ENCODE data around the gene KRTAP5-8. TPM values are rescaled to one million over a fixed set of nuclear protein-coding genes. Genes with fewer than 3 reads are reported as not detected.

KRTAP5-8 gene
- total RNA-seq, 1 experiment from 2014 or later: not detected

DNA sequence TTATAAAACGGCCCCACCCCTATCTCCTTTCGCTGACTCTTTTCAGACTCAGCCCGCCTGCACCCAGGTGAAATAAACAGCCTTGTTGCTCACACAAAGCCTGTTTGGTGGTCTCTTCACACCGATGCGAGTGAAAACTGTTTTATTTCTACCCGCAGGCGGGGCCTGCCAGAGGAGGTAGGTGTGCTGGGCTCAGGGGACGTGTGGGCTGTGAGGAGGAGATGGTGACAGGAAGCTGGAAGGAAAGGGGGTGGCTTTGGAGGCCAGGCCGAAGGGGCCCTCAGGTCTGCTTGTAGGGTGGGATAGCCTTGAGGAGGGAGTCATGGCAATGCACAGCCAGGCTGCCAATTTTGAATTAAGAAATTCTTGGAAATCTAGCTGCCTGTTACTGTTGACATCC is 32.0 kb upstream of the KRTAP5-8 start:
- POLR2A ChIA-PET: no interaction called here
- peaks cover 1% of the 10 kb centered on the region; the same call in 1 of the 2 replicates for H3K36me3 ChIP-seq (ENCODE audit: control insufficient read depth, insufficient read depth, low read length)

DNA sequence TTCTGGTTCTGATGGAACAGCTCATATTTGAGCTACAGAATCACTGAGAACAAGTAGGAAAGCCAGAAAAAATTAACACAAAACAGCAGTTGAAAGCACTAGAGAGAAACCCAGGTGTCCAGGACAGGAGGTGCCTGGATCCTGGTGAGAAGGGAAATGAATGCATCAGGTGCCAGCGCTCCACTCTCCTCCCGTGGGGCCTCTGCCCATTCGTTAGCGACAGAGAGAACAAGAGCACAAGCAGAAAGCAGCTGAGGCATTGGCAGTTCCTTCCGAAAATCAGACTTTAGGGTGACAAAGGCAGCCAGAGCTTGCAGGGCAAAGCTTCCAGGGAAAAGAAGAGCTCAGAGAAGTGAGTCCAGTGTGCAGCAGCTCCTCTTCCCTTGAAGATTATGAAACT is 30.7 kb upstream of the KRTAP5-8 start:
- Histone ChIP-seq H3K36me3 (ENCODE audit: control insufficient read depth, insufficient read depth, low read length) (peaks cover 1% of the 10 kb centered on the region; the same call in 1 of the 2 replicates), H3K4me1 (no peaks in the 10 kb centered on the region), H3K27me3 (replicated peaks; ENCODE audit: control insufficient read depth, insufficient read depth, low read length) (no peaks in the 10 kb centered on the region), H3K9me3 (no peaks in the 10 kb centered on the region), H3K4me3 (ENCODE audit: low read depth, low read length) (no peak overlapping the region)
- H3K4me3 Mint-ChIP-seq (ENCODE audit: unreplicated experiment): no peak overlapping the region
- H3K4me1 Mint-ChIP-seq (ENCODE audit: low read depth, unreplicated experiment): no peaks in the 10 kb centered on the region
- H3K36me3 Mint-ChIP-seq (ENCODE audit: insufficient read depth, unreplicated experiment): no peaks in the 10 kb centered on the region
- peaks cover 16% of the 10 kb centered on the region for H3K9me3 Mint-ChIP-seq (ENCODE audit: unreplicated experiment)
- no peak overlapping the region for H3K27ac Mint-ChIP-seq (ENCODE audit: unreplicated experiment)
- TF ChIP-seq, protein P1, sequence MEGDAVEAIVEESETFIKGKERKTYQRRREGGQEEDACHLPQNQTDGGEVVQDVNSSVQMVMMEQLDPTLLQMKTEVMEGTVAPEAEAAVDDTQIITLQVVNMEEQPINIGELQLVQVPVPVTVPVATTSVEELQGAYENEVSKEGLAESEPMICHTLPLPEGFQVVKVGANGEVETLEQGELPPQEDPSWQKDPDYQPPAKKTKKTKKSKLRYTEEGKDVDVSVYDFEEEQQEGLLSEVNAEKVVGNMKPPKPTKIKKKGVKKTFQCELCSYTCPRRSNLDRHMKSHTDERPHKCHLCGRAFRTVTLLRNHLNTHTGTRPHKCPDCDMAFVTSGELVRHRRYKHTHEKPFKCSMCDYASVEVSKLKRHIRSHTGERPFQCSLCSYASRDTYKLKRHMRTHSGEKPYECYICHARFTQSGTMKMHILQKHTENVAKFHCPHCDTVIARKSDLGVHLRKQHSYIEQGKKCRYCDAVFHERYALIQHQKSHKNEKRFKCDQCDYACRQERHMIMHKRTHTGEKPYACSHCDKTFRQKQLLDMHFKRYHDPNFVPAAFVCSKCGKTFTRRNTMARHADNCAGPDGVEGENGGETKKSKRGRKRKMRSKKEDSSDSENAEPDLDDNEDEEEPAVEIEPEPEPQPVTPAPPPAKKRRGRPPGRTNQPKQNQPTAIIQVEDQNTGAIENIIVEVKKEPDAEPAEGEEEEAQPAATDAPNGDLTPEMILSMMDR (IDR thresholded peaks at IDR 0.05; ENCODE audit: insufficient read depth in 1 of 2, low read depth in 1 of 2, low read length in 1 of 2, severe bottlenecking in 1 of 2, unreplicated experiment in 1 of 2): no peak
- no TSS peak for BruUV-seq (replicated peaks)
- ChIA-PET CTCF (interaction anchor here (0.6 to 0.9 kb wide), 2 partner anchors 54 to 293 kb away, joined by 3 read pairs; partner anchors contain the start of gene NADSYN1), POLR2A (no interaction called here)
- peaks cover under 1% of the 10 kb centered on the region for H3K27me3 Mint-ChIP-seq (ENCODE audit: insufficient read depth, unreplicated experiment)
- intact Hi-C loops (cut with micrococcal nuclease; ENCODE audit: unreplicated experiment): no loop called here
- DNase-seq: peak in 1 of 2 experiments; percentile 8

More for the DNA sequence above, 32.0 kb upstream of the KRTAP5-8 start:
- Mint-ChIP-seq H3K9me3 (ENCODE audit: unreplicated experiment) (peaks cover 12% of the 10 kb centered on the region), H3K36me3 (ENCODE audit: insufficient read depth, unreplicated experiment) (peaks cover 2% of the 10 kb centered on the region), H3K4me3 (ENCODE audit: unreplicated experiment) (no peak overlapping the region), H3K4me1 (ENCODE audit: low read depth, unreplicated experiment) (no peaks in the 10 kb centered on the region), H3K27me3 (ENCODE audit: insufficient read depth, unreplicated experiment) (no peaks in the 10 kb centered on the region), H3K27ac (ENCODE audit: unreplicated experiment) (no peak overlapping the region)
- H3K9me3 ChIP-seq: no peaks in the 10 kb centered on the region
- TF ChIP-seq, protein P1 (IDR thresholded peaks at IDR 0.05; ENCODE audit: insufficient read depth in 1 of 2, low read depth in 1 of 2, low read length in 1 of 2, severe bottlenecking in 1 of 2, unreplicated experiment in 1 of 2): no peak
- H3K4me1 ChIP-seq: no peaks in the 10 kb centered on the region
- CTCF ChIA-PET: no interaction called here
- intact Hi-C loops (cut with micrococcal nuclease; ENCODE audit: unreplicated experiment): no loop called here
- no peak overlapping the region for H3K4me3 ChIP-seq (ENCODE audit: low read depth, low read length)
- no peaks in the 10 kb centered on the region for H3K27me3 ChIP-seq (replicated peaks; ENCODE audit: control insufficient read depth, insufficient read depth, low read length)
- BruUV-seq (replicated peaks): no TSS peak
- DNase-seq: peak in 1 of 2 experiments; percentile 23

DNA sequence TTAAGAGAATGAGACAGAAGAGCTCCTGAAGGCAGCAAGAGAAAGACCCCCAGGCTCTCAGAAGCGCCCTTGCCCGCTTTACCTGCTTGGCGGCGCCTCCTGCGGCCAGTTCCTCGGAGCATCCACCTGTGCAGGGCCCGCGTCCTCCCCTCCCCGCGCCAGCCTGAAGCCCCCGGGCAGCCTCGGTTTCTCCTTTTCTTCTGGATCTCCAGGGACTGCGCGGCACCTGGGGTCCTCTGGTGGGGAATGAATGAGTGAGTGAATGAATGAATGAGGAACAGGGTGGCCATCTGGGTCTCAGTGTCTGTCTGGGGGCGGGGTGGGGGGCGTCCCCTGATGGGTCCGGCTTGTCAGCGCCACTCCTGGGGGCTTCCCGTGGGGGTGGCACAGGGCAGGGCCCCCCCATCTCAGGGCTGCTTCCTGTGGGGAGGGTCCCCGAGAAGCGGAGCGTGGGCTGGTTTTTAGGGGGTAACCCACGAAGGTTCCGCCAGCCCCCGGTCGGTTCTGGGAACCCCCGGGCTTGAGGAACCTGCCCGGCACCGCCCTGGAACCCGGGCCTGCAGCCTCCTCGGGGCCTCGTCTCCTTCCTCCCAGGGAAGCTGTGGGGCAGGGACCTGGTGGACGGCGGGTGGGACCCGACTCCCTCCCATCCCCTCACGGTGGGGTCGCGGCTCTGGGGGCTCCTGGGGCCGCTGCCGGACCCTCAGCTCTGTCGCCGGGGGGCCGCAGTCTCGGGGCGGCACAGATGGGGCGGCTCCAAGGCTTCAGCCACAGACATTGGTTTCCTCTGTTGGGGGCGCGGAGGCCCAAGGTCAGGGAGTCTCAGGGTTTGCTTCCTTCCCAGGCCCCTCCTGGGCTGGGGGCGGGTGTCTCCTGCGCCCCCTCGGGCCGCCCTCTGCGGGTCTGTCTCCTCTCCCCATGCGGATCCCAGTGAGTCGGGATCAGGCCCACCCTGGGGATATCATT is 19.0 kb upstream of the KRTAP5-8 start:
- Histone ChIP-seq H3K4me1 (no peaks in the 10 kb centered on the region), H3K4me3 (ENCODE audit: low read depth, low read length) (no peak overlapping the region), H3K36me3 (ENCODE audit: control insufficient read depth, insufficient read depth, low read length) (no peaks in the 10 kb centered on the region), H3K27me3 (replicated peaks; ENCODE audit: control insufficient read depth, insufficient read depth, low read length) (no peaks in the 10 kb centered on the region), H3K9me3 (peaks cover 6% of the 10 kb centered on the region; the same call in 1 of the 2 replicates)
- ChIA-PET CTCF (no interaction called here), POLR2A (no interaction called here)
- peaks cover 3% of the 10 kb centered on the region for H3K27me3 Mint-ChIP-seq (ENCODE audit: insufficient read depth, unreplicated experiment)
- H3K27ac Mint-ChIP-seq (ENCODE audit: unreplicated experiment): no peak overlapping the region
- no TSS peak for BruUV-seq (replicated peaks)
- H3K4me3 Mint-ChIP-seq (ENCODE audit: unreplicated experiment): no peak overlapping the region
- peaks cover 16% of the 10 kb centered on the region for H3K9me3 Mint-ChIP-seq (ENCODE audit: unreplicated experiment)
- TF ChIP-seq, protein P1 (IDR thresholded peaks at IDR 0.05; ENCODE audit: insufficient read depth in 1 of 2, low read depth in 1 of 2, low read length in 1 of 2, severe bottlenecking in 1 of 2, unreplicated experiment in 1 of 2): no peak
- no peaks in the 10 kb centered on the region for H3K4me1 Mint-ChIP-seq (ENCODE audit: low read depth, unreplicated experiment)
- peak in 1 of 2 experiments; percentile 34 for DNase-seq
- H3K36me3 Mint-ChIP-seq (ENCODE audit: insufficient read depth, unreplicated experiment): no peaks in the 10 kb centered on the region
- intact Hi-C loops (cut with micrococcal nuclease; ENCODE audit: unreplicated experiment): no loop called here
